A673 (cell line): ENCODE results near the gene CHTOP. TPM values are rescaled to one million over a fixed set of nuclear protein-coding genes. Genes with fewer than 3 reads are reported as not detected.
"Not testable (repeated sequence)": the region's sequence is repeated elsewhere in the genome, so short reads cannot be mapped to it uniquely, and the experiment has no call there.

Experiments
- BruUV-seq: library from RNA; stranded (reverse); fragments of 400-500 nt; replicated peaks from 2 replicates; lab custom pipeline; 2021; lab: Mats Ljungman, UMichigan
- CTCF ChIA-PET: fragments of 300-600 bp; sonication (Branson Sonifier 250); formaldehyde crosslinking; loops from one replicate; lab custom pipeline; 2022; ENCODE audit warnings: antibody characterized with exemption; lab: Charles Lee
- POLR2A ChIA-PET: fragments of 300-600 bp; sonication (Branson Sonifier 250); formaldehyde crosslinking; loops from one replicate; lab custom pipeline; 2022; ENCODE audit warnings: antibody characterized with exemption; ENCODE audit not compliant: low non-redundant PET; lab: Charles Lee
- DNase-seq: peaks from one replicate; pipeline ENCODE4 v3.0.0-alpha.2; 2015; ENCODE audit warnings: low spot score
- H3K27ac ChIP-seq: fragments of 200-600 bp; sonication (generic); 2 replicates; pipeline ENCODE4 v1.5.1; 2016; ENCODE audit warnings: mixed run types, low read depth, mild to moderate bottlenecking, mixed read lengths, antibody characterized with exemption, low read length; ENCODE audit not compliant: poor library complexity, severe bottlenecking
- H3K27me3 ChIP-seq: fragments of 200-600 bp; sonication (generic); replicated peaks from 2 replicates; pipeline ENCODE4 v1.6.1; 2017; ENCODE audit warnings: mixed run types, low read depth, mild to moderate bottlenecking, mixed read lengths, antibody characterized with exemption, low read length; ENCODE audit not compliant: insufficient read depth, poor library complexity
- H3K36me3 ChIP-seq: fragments of 200-600 bp; sonication (generic); 2 replicates; pipeline ENCODE4 v1.6.1; 2016; ENCODE audit warnings: mixed run types, mild to moderate bottlenecking, mixed read lengths, antibody characterized with exemption, low read length; ENCODE audit not compliant: insufficient read depth, poor library complexity, severe bottlenecking
- H3K4me1 ChIP-seq: fragments of 200-600 bp; sonication (generic); 2 replicates; pipeline ENCODE4 v1.6.1; 2017; ENCODE audit warnings: mixed run types, mild to moderate bottlenecking, mixed read lengths, antibody characterized with exemption, low read length; ENCODE audit not compliant: insufficient read depth, poor library complexity, severe bottlenecking
- H3K4me3 ChIP-seq: fragments of 200-600 bp; sonication (generic); 2 replicates; pipeline ENCODE4 v1.5.1; 2016; ENCODE audit warnings: low read depth, mixed run types, mild to moderate bottlenecking, mixed read lengths, low read length; ENCODE audit not compliant: poor library complexity, severe bottlenecking
- H3K9me3 ChIP-seq: fragments of 200-600 bp; sonication (generic); 2 replicates; pipeline ENCODE4 v1.6.1; 2016; ENCODE audit warnings: mixed run types, low read depth, mild to moderate bottlenecking, mixed read lengths, antibody characterized with exemption, low read length; ENCODE audit not compliant: poor library complexity, severe bottlenecking
- CTCF ChIP-seq: fragments of 300-800, 200-600 bp; sonication (generic); conservative IDR thresholded peaks from 2 replicates; pipeline ENCODE4 v1.5.1; 2017; ENCODE audit warnings: low read depth, mild to moderate bottlenecking, antibody characterized with exemption, low read length, moderate library complexity, mixed read lengths
- EZH2 ChIP-seq: fragments of 200-600 bp; sonication (generic); IDR thresholded peaks from 2 replicates; pipeline ENCODE4 v1.6.1; 2017; ENCODE audit warnings: borderline replicate concordance, low read depth, mild to moderate bottlenecking, mixed read lengths, antibody characterized with exemption, low read length; ENCODE audit not compliant: poor library complexity, severe bottlenecking
- intact Hi-C: fragments of 100-400 bp; cut with micrococcal nuclease; formaldehyde crosslinking; loops from one replicate; pipeline ENCODE4 v1.10.0; 2022; ENCODE audit not compliant: unreplicated experiment
- total RNA-seq: library from RNA; stranded (reverse); gene quantifications from 2 replicates; pipeline ENCODE4 v1.2.3, GENCODE V29; 2021

Gene CHTOP
- total RNA-seq, 1 experiment from 2014 or later = 101 TPM

GRCh38 chr1:153587314-153587713 is 46.6 kb upstream of the CHTOP start:
- TF ChIP-seq EZH2 (no peak), CTCF (no peak)
- Histone ChIP-seq H3K4me3 (no peak overlapping the region), H3K9me3 (no peaks in the 10 kb centered on the region), H3K4me1 (no peaks in the 10 kb centered on the region), H3K36me3 (no peaks in the 10 kb centered on the region), H3K27me3 (no peaks in the 10 kb centered on the region), H3K27ac (no peak overlapping the region)
- CTCF ChIA-PET = no interaction called here
- BruUV-seq = no TSS peak
- DNase-seq = no peak
- intact Hi-C loops = no loop called here
- POLR2A ChIA-PET = no interaction called here

DNA sequence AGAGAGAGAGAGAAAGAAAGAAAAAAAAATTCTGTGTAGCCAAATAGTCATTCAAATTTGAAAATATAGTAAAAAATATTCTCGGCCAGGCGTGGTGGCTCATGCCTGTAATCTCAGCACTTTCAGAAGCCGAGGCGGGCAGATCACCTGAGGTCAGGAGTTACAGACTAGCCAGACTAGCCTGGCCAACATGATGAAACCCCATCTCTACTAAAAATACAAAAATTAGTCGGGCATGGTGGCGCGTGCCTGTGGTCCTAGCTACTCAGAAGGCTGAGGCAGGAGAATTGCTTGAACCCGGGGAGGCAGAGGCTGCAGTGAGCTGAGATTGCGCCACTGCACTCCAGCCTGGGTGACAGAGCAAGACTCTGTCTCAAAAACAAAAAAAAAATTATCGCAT is 45.8 kb upstream of the CHTOP start:
- H3K27ac ChIP-seq, POLR2A ChIA-PET, H3K4me3 ChIP-seq, H3K4me1 ChIP-seq, BruUV-seq, intact Hi-C loops, DNase-seq, H3K36me3 ChIP-seq, H3K9me3 ChIP-seq, H3K27me3 ChIP-seq: not testable (repeated sequence)
- CTCF ChIA-PET = interaction anchor here (0.7 kb wide), 1 partner anchor 172 kb away, joined by 5 read pairs; no protein-coding TSS in a partner anchor

- BruUV-seq = no TSS peak
- Histone ChIP-seq H3K27ac (no peak overlapping the region), H3K36me3 (no peaks in the 10 kb centered on the region), H3K27me3 (no peaks in the 10 kb centered on the region), H3K9me3 (no peaks in the 10 kb centered on the region), H3K4me1 (no peaks in the 10 kb centered on the region), H3K4me3 (no peak overlapping the region)
- POLR2A ChIA-PET = no interaction called here
- intact Hi-C loops = no loop called here
- TF ChIP-seq EZH2 (no peak), CTCF (no peak)
- CTCF ChIA-PET = interaction anchor here (0.7 kb wide), 1 partner anchor 172 kb away, joined by 5 read pairs; no protein-coding TSS in a partner anchor
- DNase-seq = no peak
Observed at GRCh38 chr1:153588482-153588881, 45.4 kb upstream of the CHTOP start.

GRCh38 chr1:153592748-153593147 is 41.1 kb upstream of the CHTOP start:
- intact Hi-C loops = no loop called here
- Histone ChIP-seq H3K27me3 (no peaks in the 10 kb centered on the region), H3K9me3 (no peaks in the 10 kb centered on the region), H3K36me3 (no peaks in the 10 kb centered on the region), H3K4me1 (no peaks in the 10 kb centered on the region), H3K4me3 (no peak overlapping the region), H3K27ac (no peak overlapping the region)
- ChIA-PET POLR2A (no interaction called here), CTCF (no interaction called here)
- BruUV-seq = no TSS peak
- TF ChIP-seq CTCF (no peak), EZH2 (no peak)
- no peak for DNase-seq
